HG03135 (cell line): ENCODE data around the gene KLHL30.

Experiments
- ATAC-seq: cut with Tn5 transposase; IDR thresholded peaks from one replicate; pipeline ENCODE4 v1.9.1; 2021; ENCODE audit warnings: mild to moderate bottlenecking, moderate library complexity; ENCODE audit not compliant: unreplicated experiment

The KLHL30 gene, protein sequence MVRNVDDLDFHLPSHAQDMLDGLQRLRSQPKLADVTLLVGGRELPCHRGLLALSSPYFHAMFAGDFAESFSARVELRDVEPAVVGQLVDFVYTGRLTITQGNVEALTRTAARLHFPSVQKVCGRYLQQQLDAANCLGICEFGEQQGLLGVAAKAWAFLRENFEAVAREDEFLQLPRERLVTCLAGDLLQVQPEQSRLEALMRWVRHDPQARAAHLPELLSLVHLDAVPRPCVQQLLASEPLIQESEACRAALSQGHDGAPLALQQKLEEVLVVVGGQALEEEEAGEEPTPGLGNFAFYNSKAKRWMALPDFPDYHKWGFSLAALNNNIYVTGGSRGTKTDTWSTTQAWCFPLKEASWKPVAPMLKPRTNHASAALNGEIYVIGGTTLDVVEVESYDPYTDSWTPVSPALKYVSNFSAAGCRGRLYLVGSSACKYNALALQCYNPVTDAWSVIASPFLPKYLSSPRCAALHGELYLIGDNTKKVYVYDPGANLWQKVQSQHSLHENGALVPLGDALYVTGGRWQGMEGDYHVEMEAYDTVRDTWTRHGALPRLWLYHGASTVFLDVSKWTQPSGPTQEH

DNA sequence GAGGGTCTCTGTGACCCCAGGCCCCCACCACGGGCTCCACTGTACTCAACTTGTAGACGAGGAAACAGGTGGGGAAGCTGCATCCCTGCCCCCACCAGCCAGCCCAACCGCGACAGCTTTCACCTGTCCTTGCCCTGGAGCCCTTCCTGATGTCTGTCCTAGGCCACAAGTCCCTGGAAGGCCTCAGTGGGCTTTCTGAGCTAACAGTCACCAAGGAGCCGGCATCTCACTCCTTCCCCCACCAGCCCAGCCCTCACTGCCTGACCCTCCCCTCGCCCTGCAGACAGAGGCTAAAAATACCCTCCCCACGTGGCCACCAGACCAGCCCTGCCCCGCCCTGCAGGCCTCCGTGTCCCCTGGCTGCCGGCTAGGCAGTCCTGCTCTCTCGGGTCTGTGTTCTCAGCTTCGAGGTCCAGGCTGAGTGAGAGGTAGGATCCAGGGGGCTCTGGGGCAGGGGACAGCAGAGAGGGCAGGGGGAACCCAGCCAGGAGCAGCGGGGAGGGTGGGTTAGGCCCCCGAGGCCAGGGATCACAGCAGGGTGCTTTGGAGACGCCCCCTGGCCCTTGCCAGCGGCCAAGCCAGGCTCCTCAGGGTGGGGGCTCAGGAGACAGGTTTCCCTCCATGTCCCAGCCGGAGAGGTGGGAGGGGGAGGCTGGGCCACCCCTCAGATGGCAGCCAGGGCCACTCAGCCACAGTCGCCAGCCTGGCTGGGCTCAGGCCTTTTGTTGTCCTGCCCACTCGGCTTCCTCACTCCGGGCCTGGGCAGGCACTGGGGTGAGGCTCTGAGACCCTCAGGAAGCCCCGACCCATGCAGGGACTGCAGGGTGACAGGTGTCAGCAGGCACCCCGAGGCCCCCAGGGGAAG lies at the start of gene KLHL30:
KLHL30 (plus strand) TSS at position 338 of the 865 bp plus-strand sequence. CDS start 2,087 bp downstream, outside the sequence.
- ATAC-seq = no peak

DNA sequence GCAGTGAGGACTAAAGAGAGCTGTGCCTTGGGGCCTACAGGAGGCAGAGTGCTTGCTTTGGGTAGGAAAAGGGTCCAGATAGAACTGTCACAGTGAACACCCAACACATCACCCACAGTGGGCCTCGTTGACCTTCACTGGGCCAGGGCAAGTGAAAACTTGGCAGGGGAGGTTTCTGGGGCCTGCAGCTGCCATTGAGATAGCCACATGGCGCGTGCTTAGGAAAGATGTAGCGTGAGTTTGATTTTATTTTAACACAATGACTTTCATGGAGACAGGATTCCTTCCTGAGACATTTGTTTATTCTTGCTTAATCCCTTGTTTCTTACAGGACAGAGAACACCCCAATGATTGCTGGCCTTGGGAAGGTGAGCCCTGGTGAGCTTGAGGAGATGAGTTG lies 47.6 kb upstream of the KLHL30 start:
- no peak for ATAC-seq

GRCh38 chr2:238091436-238092060 lies 46.9 kb upstream of the KLHL30 start:
- no peak for ATAC-seq

- ATAC-seq = no peak
These were observed 45.9 kb upstream of the KLHL30 start for GRCh38 chr2:238092486-238093035.

DNA sequence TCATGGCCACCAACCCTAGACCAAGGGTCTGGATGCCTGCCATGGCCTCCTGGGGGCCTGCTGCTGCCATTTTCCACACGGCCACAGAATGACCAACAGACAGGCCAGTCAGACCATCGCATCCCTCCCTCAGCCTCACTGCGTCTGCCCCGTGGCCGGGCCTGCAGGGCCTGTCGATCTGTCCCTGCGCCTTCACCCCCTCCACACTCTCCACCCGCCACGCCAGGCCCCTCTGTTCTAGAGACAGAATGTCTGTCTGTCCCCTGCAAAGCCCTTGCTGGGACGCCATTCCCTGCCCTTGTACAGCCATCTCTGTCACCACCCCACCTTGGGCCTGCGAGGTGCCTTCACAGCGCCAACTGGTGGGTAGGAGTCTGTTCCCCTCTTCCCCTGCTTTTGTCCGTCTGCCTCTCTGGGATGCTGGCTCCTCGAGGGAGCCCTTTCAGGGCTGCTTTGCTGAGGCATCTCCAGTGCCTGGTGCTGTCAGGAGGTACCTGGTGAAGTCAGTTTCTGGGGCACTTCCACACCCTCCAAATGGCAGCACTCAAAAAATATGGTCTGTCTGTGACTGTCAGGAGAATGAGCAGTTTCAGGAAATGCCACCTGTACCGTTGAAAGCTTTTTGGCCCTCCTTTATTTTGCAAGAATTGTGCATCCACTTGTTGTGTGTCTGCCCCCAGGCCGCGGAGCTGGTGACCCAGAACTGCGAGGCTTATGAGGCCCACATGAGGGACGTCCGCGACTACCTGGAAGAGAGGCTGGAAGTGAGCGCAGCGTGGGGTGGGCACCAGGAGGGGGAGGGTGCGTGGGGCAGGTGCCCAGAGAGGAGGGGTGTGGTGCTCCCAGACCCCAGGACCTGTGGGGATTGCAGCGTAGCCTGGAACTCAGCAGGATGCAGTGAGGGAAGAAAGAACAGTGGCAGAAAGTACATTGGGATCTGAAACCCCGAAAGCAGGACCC lies 45.0 kb upstream of the KLHL30 start:
- no peak for ATAC-seq

DNA sequence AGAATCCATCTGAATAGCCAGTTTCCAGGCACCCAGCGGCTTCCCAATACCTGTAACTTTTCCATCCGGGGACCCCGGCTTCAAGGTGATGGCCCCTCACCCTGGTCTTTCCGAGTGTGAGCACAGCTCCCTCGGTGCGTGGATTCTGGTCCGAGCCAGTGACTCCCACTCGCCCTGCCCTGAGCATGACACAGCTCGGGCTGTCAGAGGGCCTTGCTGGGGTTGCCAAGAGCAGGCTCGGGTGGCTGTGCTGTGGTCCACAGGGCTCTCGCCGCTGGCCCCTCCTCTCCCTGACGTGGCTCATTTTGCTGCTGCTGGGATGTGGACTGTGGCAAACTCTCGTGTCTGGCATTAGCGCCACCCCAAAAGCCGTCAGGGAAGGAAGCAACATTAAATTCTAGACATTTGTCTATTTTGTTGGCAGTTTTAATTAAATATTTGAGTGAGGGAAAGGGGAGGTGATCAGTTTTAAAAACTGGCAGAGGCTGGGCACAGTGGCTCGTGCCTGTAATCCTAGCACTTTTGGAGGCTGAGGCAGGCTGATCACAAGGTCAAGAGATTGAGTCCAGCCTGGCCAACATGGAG lies 43.9 kb upstream of the KLHL30 start:
- ATAC-seq = no peak

GRCh38 chr2:238095143-238095542 lies 43.3 kb upstream of the KLHL30 start:
- no peak for ATAC-seq

- no peak for ATAC-seq
These were observed 42.0 kb upstream of the KLHL30 start for GRCh38 chr2:238096311-238097011.

DNA sequence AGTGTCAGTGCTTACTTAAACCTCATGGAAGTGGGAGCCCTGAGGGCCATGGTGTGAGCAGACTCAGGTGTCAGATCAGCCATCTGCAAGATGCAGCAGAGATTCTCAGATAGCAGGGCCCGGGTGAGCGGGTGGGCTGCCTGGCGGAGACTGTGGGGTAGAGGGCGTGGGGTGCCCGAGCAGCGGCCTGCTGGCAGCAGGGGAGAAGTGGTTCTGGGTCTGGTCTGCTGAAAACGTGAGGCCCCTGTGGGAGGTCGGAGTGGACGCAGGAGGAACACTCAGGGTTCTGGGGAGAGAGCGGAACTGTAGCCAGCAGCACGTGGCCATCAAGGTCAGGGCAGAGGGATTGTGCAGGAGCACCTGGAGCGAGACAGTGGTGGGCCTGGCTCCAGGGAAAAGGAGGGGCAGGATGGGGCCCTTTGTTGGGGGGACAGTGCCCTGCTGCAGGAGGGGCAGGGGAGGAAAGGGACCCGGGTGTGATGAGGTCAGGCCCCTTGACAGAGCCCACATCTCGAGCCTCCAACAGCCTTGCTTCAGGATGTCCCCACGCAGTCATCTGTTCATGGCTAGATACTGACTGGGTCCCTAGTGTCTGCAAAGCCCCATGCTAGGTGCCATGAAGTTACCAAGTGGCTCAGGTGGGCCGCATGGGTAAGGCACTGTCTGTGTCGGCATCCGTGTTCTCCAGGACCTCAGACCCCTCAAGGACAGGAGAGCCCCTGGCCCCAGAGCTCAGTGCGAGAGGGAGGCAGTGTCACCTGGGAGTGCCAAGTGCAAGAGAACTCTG lies 41.1 kb upstream of the KLHL30 start:
- no peak for ATAC-seq

GRCh38 chr2:238097988-238098871 lies 40.2 kb upstream of the KLHL30 start:
- ATAC-seq = peak; percentile 73

DNA sequence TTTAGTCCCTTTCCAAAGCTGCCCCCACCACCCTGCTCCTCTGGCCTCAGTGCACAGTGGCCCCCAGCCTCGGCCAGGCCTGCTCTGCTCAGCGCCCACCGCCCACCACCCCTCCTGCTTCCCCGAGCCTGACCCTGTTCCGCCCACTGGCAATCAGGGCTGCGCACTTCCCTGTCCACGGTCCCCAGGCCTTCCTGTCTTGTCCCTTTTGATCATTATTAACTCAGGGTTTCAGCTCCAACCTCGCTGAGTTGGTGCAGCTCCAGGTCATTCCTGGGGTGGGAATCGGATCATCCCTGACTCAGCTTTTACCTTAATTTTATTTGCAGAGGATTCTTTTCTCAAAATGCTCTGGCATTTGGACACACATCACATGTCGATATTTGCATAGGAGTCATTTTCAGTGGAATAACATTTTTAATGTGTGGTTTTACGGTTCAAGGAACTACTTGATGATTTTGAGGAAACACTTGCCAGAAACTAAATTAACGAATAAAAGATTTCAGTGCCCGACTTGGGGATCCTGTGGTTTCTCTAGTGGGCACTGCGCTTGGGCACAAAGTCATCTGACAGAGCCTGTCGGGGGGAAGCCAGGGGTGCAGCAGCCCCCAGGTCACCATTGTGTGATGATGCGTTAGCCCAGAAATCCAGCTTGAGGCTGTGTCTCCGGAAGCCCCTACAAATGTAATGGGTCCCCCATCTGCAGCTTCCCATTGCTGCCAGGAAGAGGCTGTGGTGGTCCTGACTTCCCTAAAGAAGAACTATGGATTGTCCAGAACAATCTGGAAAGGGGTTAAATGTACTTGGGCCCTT lies 39.4 kb upstream of the KLHL30 start:
- ATAC-seq = no peak

DNA sequence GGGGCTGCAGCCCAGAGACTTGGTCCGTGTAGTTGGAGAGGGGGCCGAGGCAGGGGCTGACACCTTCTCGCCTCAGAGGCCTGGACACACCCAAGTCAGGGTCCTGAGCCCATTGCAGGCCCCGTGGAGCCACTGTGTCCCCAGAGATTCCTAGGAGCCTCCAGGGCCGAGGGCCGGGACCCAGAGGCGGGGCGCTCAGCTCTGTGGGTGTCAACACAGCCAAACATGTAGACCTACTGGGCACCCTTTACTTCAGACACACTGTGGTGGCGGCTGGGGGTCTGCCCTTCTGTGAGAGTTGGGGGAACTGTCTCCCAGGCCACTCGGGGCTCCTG lies 38.8 kb upstream of the KLHL30 start:
- ATAC-seq = no peak

DNA sequence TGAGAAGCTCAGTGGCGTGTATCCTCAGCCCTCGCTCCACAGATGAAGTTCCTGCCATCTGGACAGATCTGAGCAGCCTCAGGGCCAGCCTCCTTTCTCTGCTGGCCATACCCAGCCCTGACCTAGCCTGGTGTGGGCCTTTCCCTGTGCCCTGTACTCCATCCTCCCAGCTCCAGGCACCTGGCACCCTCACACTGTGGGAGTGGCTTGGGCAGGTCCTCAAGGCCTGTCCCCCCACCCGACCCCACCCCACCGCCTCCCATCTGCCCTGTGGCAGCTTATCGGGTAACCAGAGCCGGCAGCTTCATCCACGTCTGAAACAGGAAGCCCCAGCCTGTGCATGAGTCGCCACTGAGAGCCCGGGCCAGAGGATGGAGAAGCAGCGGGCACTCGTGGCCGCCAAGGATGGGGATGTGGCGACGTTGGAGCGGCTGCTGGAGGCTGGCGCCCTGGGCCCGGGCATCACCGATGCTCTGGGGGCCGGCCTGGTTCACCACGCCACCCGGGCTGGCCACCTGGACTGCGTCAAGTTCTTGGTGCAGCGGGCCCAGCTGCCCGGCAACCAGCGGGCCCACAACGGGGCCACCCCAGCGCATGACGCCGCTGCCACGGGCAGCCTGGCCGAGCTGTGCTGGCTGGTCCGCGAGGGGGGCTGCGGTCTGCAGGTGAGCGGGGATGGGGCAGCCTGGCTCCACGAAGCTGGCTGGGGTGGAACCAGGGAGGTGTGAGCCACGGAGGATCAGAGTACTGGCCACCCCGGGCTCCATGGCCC lies 38.2 kb upstream of the KLHL30 start, which contains the start of gene ESPNL:
ESPNL (plus strand) TSS at position 292 of the 772 bp plus-strand sequence; CDS start at position 372, 80 bp downstream.
- ATAC-seq = no peak

- ATAC-seq = no peak
These were observed 37.4 kb upstream of the KLHL30 start for GRCh38 chr2:238100821-238101771.
